HCT116 (cell line): ENCODE data around the gene MRPL50. TPM values are rescaled to one million over a fixed set of nuclear protein-coding genes. Genes with fewer than 3 reads are reported as not detected.

ENCODE experiments used
- ATAC-seq: fragments of 200-7000 bp; cut with Tn5 transposase; 2 replicates; pipeline ENCODE4 v1.9.1; 2020; ENCODE audit warnings: mild to moderate bottlenecking, moderate library complexity
- BruUV-seq: library from RNA; stranded (reverse); fragments of 400-500 nt; replicated peaks from 2 replicates; lab custom pipeline; 2021; lab: Mats Ljungman, UMichigan
- CTCF ChIA-PET: fragments of 300-600 bp; sonication (Branson Sonifier 250); formaldehyde crosslinking; loops from one replicate; lab custom pipeline; 2021; ENCODE audit warnings: antibody characterized with exemption; lab: Charles Lee
- POLR2A ChIA-PET: fragments of 300-600, 350-600 bp; sonication (Branson Sonifier 250); formaldehyde crosslinking; loops from one replicate; lab custom pipeline; 2021; ENCODE audit warnings: antibody characterized with exemption; lab: Charles Lee
- RAD21 ChIA-PET, 2 experiments: fragments of 300-600 bp; sonication (Branson Sonifier 250); formaldehyde crosslinking; loops; one replicate each; lab custom pipeline; 2023; ENCODE audit warnings: low total read pairs in 2 of 2; ENCODE audit not compliant: uncharacterized antibody in 2 of 2, unreplicated experiment in 2 of 2, low non-redundant PET in 1 of 2; lab: Charles Lee
- DNase-seq: peaks from one replicate; pipeline ENCODE4 v3.0.0-alpha.2; 2010; ENCODE audit warnings: low read depth, low spot score
- H2AFZ ChIP-seq: fragments of 200-600 bp; shearing (Covaris generic), sonication (generic); 2 replicates; pipeline ENCODE4 v1.6.1; 2017; ENCODE audit warnings: low read depth, mixed run types, mixed read lengths, antibody characterized with exemption, low read length; ENCODE audit not compliant: poor library complexity, severe bottlenecking
- H3K27ac ChIP-seq: 2 replicates; pipeline ENCODE4 v1.5.1; 2012; ENCODE audit warnings: low read depth, low read length
- H3K27me3 ChIP-seq: fragments of 200-600 bp; sonication (generic); 2 replicates; pipeline ENCODE4 v1.6.1; 2016; ENCODE audit warnings: mixed run types, low read length, mixed read lengths; ENCODE audit not compliant: insufficient read depth
- H3K36me3 ChIP-seq, 2 experiments: fragments of 200-500 bp in 1 of 2; fragments of 200-600 bp in 1 of 2; sonication (Bioruptor generic) in 1 of 2; sonication (generic) in 1 of 2; 2 replicates each; pipeline versions ENCODE4 v1.5.1 to v1.6.1; 2014 to 2016; ENCODE audit warnings: low read length in 2 of 2, inconsistent platforms in 1 of 2, mixed read lengths in 1 of 2, mixed run types in 1 of 2; ENCODE audit not compliant: insufficient read depth in 2 of 2, control insufficient read depth in 1 of 2
- H3K4me1 ChIP-seq, 2 experiments: fragments of 200-600 bp in 1 of 2; sonication (generic) in 1 of 2; 2 replicates each; pipeline versions ENCODE4 v1.5.1 to v1.6.1; 2012 to 2017; ENCODE audit warnings: low read length in 2 of 2, inconsistent platforms in 1 of 2, mild to moderate bottlenecking in 1 of 2, mixed read lengths in 1 of 2, mixed run types in 1 of 2, moderate library complexity in 1 of 2; ENCODE audit not compliant: insufficient read depth in 2 of 2, control insufficient read depth in 1 of 2
- H3K4me2 ChIP-seq: fragments of 200-600 bp; sonication (generic); 2 replicates; pipeline ENCODE4 v1.6.1; 2017; ENCODE audit warnings: mixed run types, low read length, mixed read lengths
- H3K4me3 ChIP-seq, 2 experiments: fragments of 200-600 bp in 1 of 2; sonication (generic) in 1 of 2; replicated peaks in 1 of 2; 2 replicates each; pipeline ENCODE4 v1.5.1; 2011 to 2016; ENCODE audit warnings: low read length in 2 of 2, control low read depth in 1 of 2, low read depth in 1 of 2, mild to moderate bottlenecking in 1 of 2, mixed read lengths in 1 of 2, mixed run types in 1 of 2
- H3K79me2 ChIP-seq: fragments of 200-600 bp; sonication (generic); 2 replicates; pipeline ENCODE4 v1.6.1; 2017; ENCODE audit warnings: mild to moderate bottlenecking, mixed run types, low read length, moderate library complexity, mixed read lengths; ENCODE audit not compliant: insufficient read depth
- H3K9ac ChIP-seq: fragments of 200-600 bp; sonication (generic); 2 replicates; pipeline ENCODE4 v1.6.1; 2016; ENCODE audit warnings: low read length, mixed read lengths
- H3K9me2 ChIP-seq: fragments of 200-600 bp; sonication (generic), shearing (Covaris generic); 2 replicates; pipeline ENCODE4 v1.6.1; 2017; ENCODE audit warnings: mixed run types, mild to moderate bottlenecking, moderate library complexity; ENCODE audit not compliant: insufficient read depth
- H3K9me3 ChIP-seq, 2 experiments: fragments of 200-500 bp in 1 of 2; fragments of 200-600 bp in 1 of 2; sonication (Bioruptor generic) in 1 of 2; sonication (generic) in 1 of 2; 2 replicates each; pipeline ENCODE4 v1.6.1; 2014 to 2017; ENCODE audit warnings: low read length in 2 of 2, mixed read lengths in 2 of 2, inconsistent platforms in 1 of 2, low read depth in 1 of 2, mild to moderate bottlenecking in 1 of 2, mixed run types in 1 of 2, moderate library complexity in 1 of 2; ENCODE audit not compliant: control insufficient read depth in 1 of 2, insufficient read depth in 1 of 2
- H4K20me1 ChIP-seq: fragments of 200-600 bp; sonication (generic), shearing (Covaris generic); 2 replicates; pipeline ENCODE4 v1.6.1; 2017; ENCODE audit warnings: mixed run types, mild to moderate bottlenecking, moderate library complexity; ENCODE audit not compliant: insufficient read depth
- CBX3 ChIP-seq: IDR thresholded peaks from 2 replicates; pipeline ENCODE4 v1.6.1; 2012; ENCODE audit warnings: low read depth
- CEBPB ChIP-seq: IDR thresholded peaks from 2 replicates; pipeline ENCODE4 v1.6.1; 2012; ENCODE audit warnings: low read depth
- EGR1 ChIP-seq: IDR thresholded peaks from 2 replicates; pipeline ENCODE4 v1.6.1; 2012; ENCODE audit warnings: low read depth
- EZH2 ChIP-seq: fragments of 200-600 bp; sonication (generic); IDR thresholded peaks from 2 replicates; pipeline ENCODE4 v1.6.1; 2017; ENCODE audit warnings: antibody characterized with exemption, mixed run types
- EZH2phosphoT487 ChIP-seq: fragments of 200-600 bp; IDR thresholded peaks from 2 replicates; pipeline ENCODE4 v1.6.1; 2018; ENCODE audit warnings: antibody characterized with exemption, borderline replicate concordance
- ZNF274 ChIP-seq: fragments of 200-500 bp; sonication (Bioruptor generic); IDR thresholded peaks from 2 replicates; pipeline ENCODE4 v1.6.1; 2014; ENCODE audit warnings: mild to moderate bottlenecking, low read depth, low read length, inconsistent platforms
- intact Hi-C: fragments of 100-400 bp; cut with micrococcal nuclease; formaldehyde crosslinking; loops from 2 replicates; pipeline ENCODE4 v1.10.0; 2022
- total RNA-seq: library from RNA; stranded (reverse); gene quantifications from one replicate; pipeline ENCODE4 v1.2.1, GENCODE V29; 2021; ENCODE audit not compliant: unreplicated experiment
- TF ChIP-seq, protein P1 (sequence below): IDR thresholded peaks from 2 replicates; pipeline ENCODE4 v1.6.1; 2012
- TF ChIP-seq, protein P2 (sequence below): IDR thresholded peaks from 2 replicates; pipeline ENCODE4 v1.6.1; 2012

Gene MRPL50
- total RNA-seq, 1 experiment from 2014 or later: 14.6 TPM

DNA sequence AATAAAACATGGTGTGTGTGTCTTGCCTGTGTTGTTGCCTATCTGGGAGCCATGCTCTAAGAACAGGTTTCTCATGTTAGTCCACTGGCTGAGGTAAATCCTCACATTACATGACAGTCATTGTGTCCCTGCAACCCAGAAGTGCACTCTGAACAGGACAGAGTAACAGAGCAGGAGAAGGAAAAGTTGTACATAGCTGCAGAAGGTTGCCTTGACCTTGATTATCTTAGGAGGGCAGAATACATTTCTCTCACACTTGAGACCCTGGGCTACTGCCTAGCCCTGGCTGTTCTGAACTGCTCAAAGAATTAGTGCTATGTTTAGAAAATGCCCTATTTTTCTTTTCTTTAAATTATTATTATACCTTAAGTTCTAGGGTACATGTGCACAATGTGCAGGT, 17.2 kb upstream of the MRPL50 start:
- no peak overlapping the region for H2AFZ ChIP-seq
- no peak for TF ChIP-seq EZH2
- TF ChIP-seq EGR1: no peak
- TF ChIP-seq CEBPB: no peak
- TF ChIP-seq EZH2phosphoT487: no peak
- TF ChIP-seq, protein P1, sequence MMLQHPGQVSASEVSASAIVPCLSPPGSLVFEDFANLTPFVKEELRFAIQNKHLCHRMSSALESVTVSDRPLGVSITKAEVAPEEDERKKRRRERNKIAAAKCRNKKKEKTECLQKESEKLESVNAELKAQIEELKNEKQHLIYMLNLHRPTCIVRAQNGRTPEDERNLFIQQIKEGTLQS: no peak
- TF ChIP-seq, protein P2, sequence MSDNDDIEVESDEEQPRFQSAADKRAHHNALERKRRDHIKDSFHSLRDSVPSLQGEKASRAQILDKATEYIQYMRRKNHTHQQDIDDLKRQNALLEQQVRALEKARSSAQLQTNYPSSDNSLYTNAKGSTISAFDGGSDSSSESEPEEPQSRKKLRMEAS: no peak
- TF ChIP-seq, all 23 proteins: peak for 0
- Histone ChIP-seq H3K27me3 (peaks cover 5% of the 10 kb centered on the region; the same call in 1 of the 2 replicates), H3K4me1 (no peaks in the 10 kb centered on the region), H3K9ac (no peak overlapping the region), H3K27ac (no peak overlapping the region), H3K4me3 (no peak overlapping the region), H3K79me2 (no peaks in the 10 kb centered on the region), H3K36me3 (no peaks in the 10 kb centered on the region), H3K9me2 (no peaks in the 10 kb centered on the region), H3K4me2 (no peak overlapping the region), H4K20me1 (no peaks in the 10 kb centered on the region), H3K9me3 (no peaks in the 10 kb centered on the region)
- ChIA-PET CTCF (no interaction called here), RAD21 (no interaction called here), POLR2A (no interaction called here)
- intact Hi-C loops: no loop called here
- no TSS peak for BruUV-seq
- ATAC-seq (no peak), DNase-seq (no peak)

DNA sequence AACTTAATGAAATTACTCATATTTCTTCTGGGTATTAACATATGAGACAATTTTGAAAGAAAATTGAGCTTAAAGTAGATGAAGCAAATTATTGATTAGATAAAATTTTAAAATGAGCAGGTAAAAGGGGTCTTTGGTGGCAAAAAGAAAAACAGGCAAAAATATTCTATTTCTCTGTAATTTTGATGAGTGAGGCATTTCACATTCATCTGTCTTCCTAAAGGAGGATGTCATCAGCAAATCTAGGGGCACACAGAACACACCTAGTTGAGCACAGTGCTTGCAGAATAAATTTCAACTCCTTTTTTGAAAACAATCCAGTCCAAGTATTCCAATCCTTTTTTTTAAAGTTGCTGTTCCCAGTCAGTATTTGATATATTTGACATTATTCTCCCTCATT, 16.4 kb upstream of the MRPL50 start:
- CTCF ChIA-PET: no interaction called here
- ATAC-seq: no peak
- TF ChIP-seq, protein P2: no peak
- TF ChIP-seq EGR1 (no peak), CBX3 (no peak), CEBPB (no peak), ZNF274 (no peak)
- TF ChIP-seq, all 23 proteins: peak for 0
- H2AFZ ChIP-seq: no peak overlapping the region
- H3K4me1 ChIP-seq: no peaks in the 10 kb centered on the region
- no peaks in the 10 kb centered on the region for H3K9me2 ChIP-seq
- POLR2A ChIA-PET: no interaction called here
- H3K9me3 ChIP-seq: no peaks in the 10 kb centered on the region
- BruUV-seq: no TSS peak
- no peaks in the 10 kb centered on the region for H3K36me3 ChIP-seq
- H3K27ac ChIP-seq: no peak overlapping the region
- no peaks in the 10 kb centered on the region for H4K20me1 ChIP-seq
- no peak overlapping the region for H3K4me2 ChIP-seq
- no peak overlapping the region for H3K4me3 ChIP-seq
- DNase-seq: no peak
- RAD21 ChIA-PET: no interaction called here
- intact Hi-C loops: no loop called here
- H3K9ac ChIP-seq: no peak overlapping the region
- H3K79me2 ChIP-seq: no peaks in the 10 kb centered on the region
- H3K27me3 ChIP-seq: peaks cover 5% of the 10 kb centered on the region; the same call in 1 of the 2 replicates
